ENCODE measurements around the gene ZNF514. TPM values are rescaled to one million over a fixed set of nuclear protein-coding genes. Genes with fewer than 3 reads are reported as not detected.

Gene ZNF514
- total and polyA plus RNA-seq, 4 donors = 1.7 to 6.2 (median 3.7) TPM

DNA sequence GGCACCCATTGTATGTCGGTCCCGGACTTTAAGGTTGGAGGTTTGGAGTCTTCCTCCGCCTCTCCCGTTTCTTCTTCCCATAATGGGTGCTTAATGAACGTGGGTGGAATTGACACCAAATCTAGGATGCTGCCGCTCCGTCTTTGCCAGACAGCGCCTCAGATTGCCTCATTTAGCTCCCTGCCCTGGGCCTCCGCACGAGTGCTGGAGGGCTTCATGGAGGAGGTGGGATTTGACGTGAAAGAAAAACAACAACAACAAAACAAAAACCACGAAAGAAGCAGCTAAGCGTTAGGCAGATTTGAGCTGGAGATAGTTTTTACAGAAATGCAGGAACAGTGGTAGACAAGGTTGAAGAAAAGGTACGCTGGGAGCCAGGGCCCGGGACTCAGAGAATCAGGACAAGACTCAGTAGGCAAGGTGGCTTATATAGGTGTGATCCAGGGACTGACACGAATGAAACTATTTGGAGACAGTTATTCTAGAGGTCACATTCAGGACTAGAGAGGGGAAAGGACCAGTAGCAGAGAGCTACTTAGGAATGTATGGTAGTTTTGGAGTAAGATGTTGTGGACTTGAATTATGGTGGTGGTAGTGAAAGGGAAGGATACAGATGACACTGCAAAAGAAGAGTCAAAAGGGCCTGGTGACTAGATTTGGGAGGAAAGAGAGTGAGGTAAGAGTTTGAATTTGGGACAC lies 6.6 kb upstream of the ZNF514 start:
- Histone ChIP-seq H3K4me3 (ENCODE audit: low read depth in 1 of 3, low read length in 3 of 3) (peak overlapping the region; percentile 85 to 100 (median 96)), H3K4me1 (ENCODE audit: control insufficient read depth in 4 of 4, insufficient read depth in 4 of 4, low read length in 3 of 4) (peaks cover 2 to 19% (median 18%) of the 10 kb centered on the region in 4 donors), H3K9ac (ENCODE audit: low read depth in 1 of 2, low read length in 2 of 2) (peak overlapping the region; percentile 75 to 91), H3K9me3 (ENCODE audit: control insufficient read depth in 4 of 4, low read length in 3 of 4) (peaks cover 0 to 1% (median 0%) of the 10 kb centered on the region in 4 donors), H3K36me3 (ENCODE audit: control insufficient read depth in 4 of 4, insufficient read depth in 3 of 4, low read depth in 1 of 4, low read length in 3 of 4) (no peaks in the 10 kb centered on the region), H3K27me3 (ENCODE audit: control insufficient read depth in 4 of 4, insufficient read depth in 4 of 4, low read length in 3 of 4) (no peaks in the 10 kb centered on the region), H3K27ac (ENCODE audit: low read depth in 1 of 2, low read length in 2 of 2) (peak overlapping the region in 1 of 2 donors; percentile 94)
- no peak for TF ChIP-seq FOXA2 (IDR thresholded peaks at IDR 0.05)
- TF ChIP-seq, protein P1, sequence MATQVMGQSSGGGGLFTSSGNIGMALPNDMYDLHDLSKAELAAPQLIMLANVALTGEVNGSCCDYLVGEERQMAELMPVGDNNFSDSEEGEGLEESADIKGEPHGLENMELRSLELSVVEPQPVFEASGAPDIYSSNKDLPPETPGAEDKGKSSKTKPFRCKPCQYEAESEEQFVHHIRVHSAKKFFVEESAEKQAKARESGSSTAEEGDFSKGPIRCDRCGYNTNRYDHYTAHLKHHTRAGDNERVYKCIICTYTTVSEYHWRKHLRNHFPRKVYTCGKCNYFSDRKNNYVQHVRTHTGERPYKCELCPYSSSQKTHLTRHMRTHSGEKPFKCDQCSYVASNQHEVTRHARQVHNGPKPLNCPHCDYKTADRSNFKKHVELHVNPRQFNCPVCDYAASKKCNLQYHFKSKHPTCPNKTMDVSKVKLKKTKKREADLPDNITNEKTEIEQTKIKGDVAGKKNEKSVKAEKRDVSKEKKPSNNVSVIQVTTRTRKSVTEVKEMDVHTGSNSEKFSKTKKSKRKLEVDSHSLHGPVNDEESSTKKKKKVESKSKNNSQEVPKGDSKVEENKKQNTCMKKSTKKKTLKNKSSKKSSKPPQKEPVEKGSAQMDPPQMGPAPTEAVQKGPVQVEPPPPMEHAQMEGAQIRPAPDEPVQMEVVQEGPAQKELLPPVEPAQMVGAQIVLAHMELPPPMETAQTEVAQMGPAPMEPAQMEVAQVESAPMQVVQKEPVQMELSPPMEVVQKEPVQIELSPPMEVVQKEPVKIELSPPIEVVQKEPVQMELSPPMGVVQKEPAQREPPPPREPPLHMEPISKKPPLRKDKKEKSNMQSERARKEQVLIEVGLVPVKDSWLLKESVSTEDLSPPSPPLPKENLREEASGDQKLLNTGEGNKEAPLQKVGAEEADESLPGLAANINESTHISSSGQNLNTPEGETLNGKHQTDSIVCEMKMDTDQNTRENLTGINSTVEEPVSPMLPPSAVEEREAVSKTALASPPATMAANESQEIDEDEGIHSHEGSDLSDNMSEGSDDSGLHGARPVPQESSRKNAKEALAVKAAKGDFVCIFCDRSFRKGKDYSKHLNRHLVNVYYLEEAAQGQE (IDR thresholded peaks at IDR 0.05) = no peak
- TF ChIP-seq RAD21 (IDR thresholded peaks at IDR 0.05) = no peak
- TF ChIP-seq, protein P2, sequence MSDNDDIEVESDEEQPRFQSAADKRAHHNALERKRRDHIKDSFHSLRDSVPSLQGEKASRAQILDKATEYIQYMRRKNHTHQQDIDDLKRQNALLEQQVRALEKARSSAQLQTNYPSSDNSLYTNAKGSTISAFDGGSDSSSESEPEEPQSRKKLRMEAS (IDR thresholded peaks at IDR 0.05) = no peak
- TF ChIP-seq HNF4G (IDR thresholded peaks at IDR 0.05) = no peak
- TF ChIP-seq, protein P3, sequence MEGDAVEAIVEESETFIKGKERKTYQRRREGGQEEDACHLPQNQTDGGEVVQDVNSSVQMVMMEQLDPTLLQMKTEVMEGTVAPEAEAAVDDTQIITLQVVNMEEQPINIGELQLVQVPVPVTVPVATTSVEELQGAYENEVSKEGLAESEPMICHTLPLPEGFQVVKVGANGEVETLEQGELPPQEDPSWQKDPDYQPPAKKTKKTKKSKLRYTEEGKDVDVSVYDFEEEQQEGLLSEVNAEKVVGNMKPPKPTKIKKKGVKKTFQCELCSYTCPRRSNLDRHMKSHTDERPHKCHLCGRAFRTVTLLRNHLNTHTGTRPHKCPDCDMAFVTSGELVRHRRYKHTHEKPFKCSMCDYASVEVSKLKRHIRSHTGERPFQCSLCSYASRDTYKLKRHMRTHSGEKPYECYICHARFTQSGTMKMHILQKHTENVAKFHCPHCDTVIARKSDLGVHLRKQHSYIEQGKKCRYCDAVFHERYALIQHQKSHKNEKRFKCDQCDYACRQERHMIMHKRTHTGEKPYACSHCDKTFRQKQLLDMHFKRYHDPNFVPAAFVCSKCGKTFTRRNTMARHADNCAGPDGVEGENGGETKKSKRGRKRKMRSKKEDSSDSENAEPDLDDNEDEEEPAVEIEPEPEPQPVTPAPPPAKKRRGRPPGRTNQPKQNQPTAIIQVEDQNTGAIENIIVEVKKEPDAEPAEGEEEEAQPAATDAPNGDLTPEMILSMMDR (IDR thresholded peaks at IDR 0.05; ENCODE audit: low read depth, low read length, missing input control) = no peak
- TF ChIP-seq TAF1 (conservative IDR thresholded peaks at IDR 0.05) = no peak
- no peak for TF ChIP-seq JUND (IDR thresholded peaks at IDR 0.05)
- TF ChIP-seq FOXA1 (IDR thresholded peaks at IDR 0.05) = no peak
- TF ChIP-seq YY1 (IDR thresholded peaks at IDR 0.05) = no peak
- TF ChIP-seq HNF4A (conservative IDR thresholded peaks at IDR 0.05) = no peak
- TF ChIP-seq NR2F2 (IDR thresholded peaks at IDR 0.05) = no peak
- no peak for TF ChIP-seq GABPA (IDR thresholded peaks at IDR 0.05 in 1 of 2, conservative IDR thresholded peaks at IDR 0.05 in 1 of 2)
- TF ChIP-seq, protein P4, sequence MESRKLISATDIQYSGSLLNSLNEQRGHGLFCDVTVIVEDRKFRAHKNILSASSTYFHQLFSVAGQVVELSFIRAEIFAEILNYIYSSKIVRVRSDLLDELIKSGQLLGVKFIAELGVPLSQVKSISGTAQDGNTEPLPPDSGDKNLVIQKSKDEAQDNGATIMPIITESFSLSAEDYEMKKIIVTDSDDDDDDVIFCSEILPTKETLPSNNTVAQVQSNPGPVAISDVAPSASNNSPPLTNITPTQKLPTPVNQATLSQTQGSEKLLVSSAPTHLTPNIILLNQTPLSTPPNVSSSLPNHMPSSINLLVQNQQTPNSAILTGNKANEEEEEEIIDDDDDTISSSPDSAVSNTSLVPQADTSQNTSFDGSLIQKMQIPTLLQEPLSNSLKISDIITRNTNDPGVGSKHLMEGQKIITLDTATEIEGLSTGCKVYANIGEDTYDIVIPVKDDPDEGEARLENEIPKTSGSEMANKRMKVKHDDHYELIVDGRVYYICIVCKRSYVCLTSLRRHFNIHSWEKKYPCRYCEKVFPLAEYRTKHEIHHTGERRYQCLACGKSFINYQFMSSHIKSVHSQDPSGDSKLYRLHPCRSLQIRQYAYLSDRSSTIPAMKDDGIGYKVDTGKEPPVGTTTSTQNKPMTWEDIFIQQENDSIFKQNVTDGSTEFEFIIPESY (IDR thresholded peaks at IDR 0.05) = no peak
- WGBS = 10% methylated on average over 16 of the region's 16 CpGs
- no peak for DNase-seq (ENCODE audit: low spot score)
